Left cardiac atrium (tissue), 4 donors: ENCODE results near the gene MGAT5. TPM values are rescaled to one million over a fixed set of nuclear protein-coding genes. Genes with fewer than 3 reads are reported as not detected.

Experiments
- ATAC-seq, 2 donors: fragments of 200-7000 bp; cut with Tn5 transposase; one replicate each; pipeline ENCODE4 v1.9.1; 2020; ENCODE audit warnings: mild to moderate bottlenecking in 2 of 2, moderate library complexity in 2 of 2
- DNase-seq: peaks from one replicate; pipeline ENCODE4 v3.0.0-alpha.2; 2020
- intact Hi-C, 2 donors: fragments of 100-400 bp; cut with DNase I; formaldehyde crosslinking; loops; one replicate each; pipeline versions ENCODE4 v1.14.1 to v1.15.1; 2022 to 2023
- long read RNA-seq: library from polyadenylated mRNA; unstranded; transcript quantifications from one replicate; pipeline ENCODE4 v2.0.0, GENCODE V29; 2021
- total RNA-seq, 2 donors: library from RNA; stranded (reverse); fragmentation: NEBNext Ultra II Directional; extraction: Animal tissue kit (Norgen Biotek cat#: 25700); gene quantifications; one replicate each; pipeline ENCODE4 v1.2.1, GENCODE V29; 2021
- donor health status: DM: no; HTN: yes; CAD: no.
- donor health status: DM: no; HTN: yes; CAD: no; lungs with severe emphysema.
- donor health status: DM: yes; HTN: yes; CAD: no.
- donor health status: Dilated cardiomyopathy.

Gene MGAT5
- 100 to 1,000 TPM; 110 to 142 TPM for total RNA-seq
- long read RNA-seq, partial matches to known transcripts, result 1 of 74 reads
- long read RNA-seq, other reads (novel, unspliced or antisense), result 73 of 74 reads

- peak; percentile 9 to 13 for ATAC-seq
- no peak for DNase-seq
- intact Hi-C loops, result no loop called here
Measured at GRCh38 chr2:134253804-134254203, at the start of gene MGAT5. Gene MGAT5 (plus strand): TSS chr2:134254072. CDS start chr2:134254404, 332 bp downstream.

GRCh38 chr2:134205087-134205486 is 48.8 kb upstream of the MGAT5 start:
- no peak for DNase-seq
- intact Hi-C loops, result no loop called here
- ATAC-seq, result no peak

- intact Hi-C loops, result no loop called here
- no peak for ATAC-seq
- no peak for DNase-seq
Measured at GRCh38 chr2:134206031-134206430, 47.8 kb upstream of the MGAT5 start.

GRCh38 chr2:134206573-134206972 is 47.3 kb upstream of the MGAT5 start:
- peak; percentile 40 for DNase-seq
- peak; percentile 48 to 82 for ATAC-seq
- intact Hi-C loops, result no loop called here

GRCh38 chr2:134207589-134208209 is 46.2 kb upstream of the MGAT5 start:
- DNase-seq (peak; percentile 60), ATAC-seq (peak; percentile 75 to 84)
- intact Hi-C loops, result no loop called here

GRCh38 chr2:134208825-134209224 is 45.0 kb upstream of the MGAT5 start:
- DNase-seq (no peak), ATAC-seq (peak in 1 of 2 donors; percentile 24)
- intact Hi-C loops, result no loop called here

GRCh38 chr2:134212746-134213145 is 41.1 kb upstream of the MGAT5 start:
- ATAC-seq (no peak), DNase-seq (no peak)
- intact Hi-C loops, result no loop called here

GRCh38 chr2:134216152-134216829 is 37.6 kb upstream of the MGAT5 start:
- intact Hi-C loops, result no loop called here
- no peak for DNase-seq
- no peak for ATAC-seq

GRCh38 chr2:134217351-134217750 is 36.5 kb upstream of the MGAT5 start:
- DNase-seq (no peak), ATAC-seq (no peak)
- intact Hi-C loops, result no loop called here

GRCh38 chr2:134217924-134218323 is 35.9 kb upstream of the MGAT5 start:
- ATAC-seq (no peak), DNase-seq (no peak)
- intact Hi-C loops, result no loop called here

- ATAC-seq (no peak), DNase-seq (no peak)
- intact Hi-C loops, result no loop called here
Measured at GRCh38 chr2:134218414-134218813, 35.5 kb upstream of the MGAT5 start.

GRCh38 chr2:134218930-134219658 is 34.8 kb upstream of the MGAT5 start:
- no peak for DNase-seq
- intact Hi-C loops, result no loop called here
- peak; percentile 80 to 90 for ATAC-seq

GRCh38 chr2:134220344-134220974 is 33.4 kb upstream of the MGAT5 start:
- intact Hi-C loops, result no loop called here
- ATAC-seq, result peak; percentile 29 to 42
- no peak for DNase-seq

GRCh38 chr2:134224005-134224404 is 29.9 kb upstream of the MGAT5 start:
- DNase-seq, result no peak
- intact Hi-C loops, result no loop called here
- no peak for ATAC-seq

GRCh38 chr2:134225173-134225572 is 28.7 kb upstream of the MGAT5 start:
- DNase-seq, result no peak
- intact Hi-C loops, result no loop called here
- ATAC-seq, result no peak

GRCh38 chr2:134225841-134226240 is 28.0 kb upstream of the MGAT5 start:
- ATAC-seq (no peak), DNase-seq (no peak)
- intact Hi-C loops, result no loop called here

GRCh38 chr2:134226601-134227000 is 27.3 kb upstream of the MGAT5 start:
- ATAC-seq (no peak), DNase-seq (no peak)
- intact Hi-C loops, result no loop called here

GRCh38 chr2:134227666-134228065 is 26.2 kb upstream of the MGAT5 start:
- no peak for ATAC-seq
- intact Hi-C loops, result no loop called here
- no peak for DNase-seq

- no peak for ATAC-seq
Measured at GRCh38 chr2:134228493-134228903, 25.4 kb upstream of the MGAT5 start.

GRCh38 chr2:134229540-134229939 is 24.3 kb upstream of the MGAT5 start:
- no peak for ATAC-seq
- no peak for DNase-seq
- intact Hi-C loops, result no loop called here

More at GRCh38 chr2:134228493-134228903, 25.4 kb upstream of the MGAT5 start:
- DNase-seq, result no peak
- intact Hi-C loops, result no loop called here
